Activated CD4-positive, alpha-beta T cell treated with anti-CD3 and anti-CD28 coated beads for 1 hour (primary cell): ENCODE results near the gene SLC50A1.

Experiments
- DNase-seq: peaks from one replicate; pipeline ENCODE4 v3.0.0-alpha.2; 2020

SLC50A1 gene

DNA sequence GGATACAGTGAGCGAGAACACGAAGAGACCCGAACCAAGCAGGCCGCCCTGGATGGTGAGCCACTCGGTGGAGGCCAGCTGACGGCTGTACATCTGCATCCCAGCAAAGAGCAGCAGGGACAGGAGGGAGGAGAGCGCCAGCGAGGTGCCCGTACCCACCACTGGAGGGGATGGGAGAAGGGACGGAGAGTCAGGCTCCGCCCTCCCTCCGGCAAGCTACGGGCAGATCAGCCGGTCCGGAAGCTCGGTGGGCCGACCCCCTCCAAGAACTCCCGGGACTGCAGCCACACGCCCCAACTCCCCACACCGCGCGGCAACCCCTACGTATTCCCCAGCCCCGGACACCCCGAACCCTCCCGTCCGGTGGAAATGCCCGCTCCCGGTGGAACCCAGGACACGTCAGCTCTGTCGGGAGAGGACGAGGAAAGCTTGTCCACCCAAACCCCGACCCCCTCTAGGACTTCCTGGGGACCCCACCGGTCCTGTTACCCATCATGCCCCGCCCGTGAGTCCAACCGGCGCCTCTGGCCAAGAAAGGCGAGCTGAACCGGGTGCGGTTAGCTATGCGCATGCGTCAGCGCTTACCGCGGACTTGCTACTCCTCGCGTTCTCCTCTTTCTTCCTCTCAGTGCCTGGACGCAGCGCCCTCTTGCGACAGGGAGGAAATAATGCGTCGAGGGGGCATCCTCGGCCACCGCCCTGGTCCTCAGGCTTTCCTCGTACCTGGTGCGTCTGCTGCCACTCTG, 37.3 kb downstream of the SLC50A1 start, which contains the start of gene KRTCAP2:
Gene KRTCAP2 (minus strand): TSS at position 573 of the 746 bp plus-strand sequence. CDS start 80 bp downstream, at position 493.
- DNase-seq = peak; percentile 90

DNA sequence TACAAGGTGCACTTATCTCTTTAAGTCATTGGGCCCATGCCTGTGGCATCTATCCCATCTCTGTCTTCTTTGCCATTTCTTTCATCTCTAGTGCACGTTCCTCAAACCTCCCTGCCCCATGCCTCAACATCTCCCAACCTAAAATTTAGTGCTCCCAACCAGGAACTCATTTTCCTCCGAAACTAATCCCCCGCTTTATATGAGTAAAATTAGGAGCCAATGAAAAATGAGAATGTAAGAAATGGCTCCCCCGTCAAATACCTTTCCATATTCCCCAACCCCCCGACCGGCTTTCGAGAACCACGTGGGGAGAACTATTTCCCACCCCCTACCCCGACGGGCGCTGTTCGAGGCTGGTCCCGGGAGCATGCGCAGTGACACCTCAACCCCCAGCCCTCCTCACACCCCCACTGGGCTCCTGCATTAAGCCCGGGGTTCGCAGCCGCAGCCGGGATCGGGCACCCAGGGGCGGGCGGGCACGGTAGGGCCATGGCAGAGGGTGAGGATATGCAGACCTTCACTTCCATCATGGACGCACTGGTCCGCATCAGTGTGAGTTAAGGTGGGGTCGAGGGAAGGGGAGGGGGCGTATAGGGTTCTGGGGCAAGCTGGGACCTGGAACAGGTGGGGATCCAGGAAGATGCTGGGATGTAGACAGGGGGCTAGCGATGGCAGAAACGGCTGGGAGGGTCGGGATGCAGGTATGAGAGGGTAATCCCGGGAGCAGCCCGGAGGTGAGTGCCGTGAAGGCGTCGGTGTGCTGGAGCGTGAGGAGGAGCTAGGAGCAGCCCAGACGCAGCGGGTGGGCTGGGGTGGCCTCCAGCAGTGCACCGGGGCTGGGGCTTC, 38.0 kb downstream of the SLC50A1 start, which contains the start of gene TRIM46:
Gene TRIM46 (plus strand): TSS at position 372 of the 846 bp plus-strand sequence. CDS start 118 bp downstream, at position 490.
- DNase-seq = peak; percentile 57

GRCh38 chr1:155174324-155175280, 39.0 kb downstream of the SLC50A1 start:
- no peak for DNase-seq

- DNase-seq = no peak
These were observed 39.8 kb downstream of the SLC50A1 start for GRCh38 chr1:155175281-155175926.

- DNase-seq = no peak
These were observed 40.3 kb downstream of the SLC50A1 start for GRCh38 chr1:155175927-155176371.

GRCh38 chr1:155176544-155177071, 41.0 kb downstream of the SLC50A1 start:
- peak; percentile 70 for DNase-seq

DNA sequence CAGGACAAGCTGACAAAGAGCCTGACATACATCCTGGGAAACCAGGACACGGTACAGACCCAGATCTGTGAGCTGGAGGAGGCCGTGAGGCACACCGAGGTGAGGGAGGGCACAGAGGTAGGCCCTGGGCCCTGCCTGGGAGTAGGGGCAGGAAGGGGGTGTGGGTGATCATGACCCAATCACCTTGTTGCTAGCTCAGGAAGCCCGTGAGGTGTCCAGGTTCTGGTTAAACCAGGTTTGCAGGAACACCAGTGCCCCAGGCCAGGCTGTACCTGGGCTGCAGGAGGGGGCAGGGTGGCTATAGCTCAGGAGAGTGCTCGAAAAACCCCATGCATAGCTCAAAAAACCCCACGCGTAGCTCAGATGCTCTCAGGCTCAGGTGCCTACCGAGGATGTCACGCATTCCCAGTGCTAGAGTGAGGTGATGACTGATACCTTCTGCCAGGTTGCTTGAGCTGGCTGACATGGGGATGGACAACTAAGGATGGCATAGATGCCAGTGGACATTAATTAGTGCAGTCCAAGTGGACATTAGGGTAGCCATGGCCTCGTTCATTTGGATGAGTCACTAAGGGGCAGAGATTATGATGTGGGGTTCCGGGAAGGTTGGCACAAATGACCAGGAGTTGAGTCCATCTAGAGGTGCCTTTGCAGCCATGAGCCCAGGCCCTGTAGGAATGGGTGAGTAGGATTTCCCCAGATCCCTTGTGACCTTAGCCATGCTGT, 41.7 kb downstream of the SLC50A1 start:
- DNase-seq = no peak

- DNase-seq = no peak
These were observed 42.2 kb downstream of the SLC50A1 start for GRCh38 chr1:155177918-155178281.

- no peak for DNase-seq
These were observed 42.9 kb downstream of the SLC50A1 start for GRCh38 chr1:155178441-155179111.

DNA sequence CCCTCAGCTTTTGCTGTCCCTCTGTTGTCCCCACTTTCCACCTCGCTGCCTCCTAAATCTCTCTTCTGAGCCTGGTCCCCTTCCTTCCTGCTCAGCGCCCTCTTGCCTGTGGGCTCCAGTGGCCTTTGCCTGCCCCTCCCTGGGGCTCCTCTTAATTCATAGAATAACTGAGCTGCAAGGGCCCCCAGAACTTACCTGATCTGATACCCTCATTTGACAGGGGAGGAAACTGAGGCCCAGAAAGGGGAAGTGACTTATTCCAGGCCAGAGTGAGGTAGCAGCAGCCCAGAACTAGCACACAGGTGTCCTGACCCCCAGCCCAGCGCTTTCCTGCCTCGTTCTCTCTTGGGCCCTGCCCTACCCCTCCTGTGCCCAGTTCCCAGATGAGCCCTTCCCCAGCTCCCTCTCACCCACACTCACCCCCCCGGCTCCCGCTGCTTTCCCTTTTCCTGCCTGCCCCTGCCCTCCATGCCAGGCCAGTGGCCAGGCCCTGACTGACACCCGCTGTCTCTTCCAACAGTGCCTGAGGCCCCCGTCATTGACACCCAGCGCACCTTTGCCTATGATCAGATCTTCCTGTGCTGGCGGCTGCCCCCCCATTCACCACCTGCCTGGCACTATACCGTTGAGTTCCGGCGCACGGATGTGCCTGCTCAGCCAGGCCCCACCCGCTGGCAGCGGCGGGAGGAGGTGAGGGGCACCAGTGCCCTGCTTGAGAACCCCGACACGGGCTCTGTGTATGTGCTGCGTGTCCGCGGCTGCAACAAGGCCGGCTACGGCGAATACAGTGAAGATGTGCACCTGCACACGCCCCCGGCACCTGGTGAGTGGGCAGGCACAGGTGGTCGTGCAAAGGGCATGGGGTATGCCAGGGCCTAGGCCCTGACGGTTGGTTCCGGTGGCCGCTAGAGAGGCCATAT, 43.7 kb downstream of the SLC50A1 start:
- no peak for DNase-seq

GRCh38 chr1:155181371-155182051, 45.9 kb downstream of the SLC50A1 start:
- no peak for DNase-seq

DNA sequence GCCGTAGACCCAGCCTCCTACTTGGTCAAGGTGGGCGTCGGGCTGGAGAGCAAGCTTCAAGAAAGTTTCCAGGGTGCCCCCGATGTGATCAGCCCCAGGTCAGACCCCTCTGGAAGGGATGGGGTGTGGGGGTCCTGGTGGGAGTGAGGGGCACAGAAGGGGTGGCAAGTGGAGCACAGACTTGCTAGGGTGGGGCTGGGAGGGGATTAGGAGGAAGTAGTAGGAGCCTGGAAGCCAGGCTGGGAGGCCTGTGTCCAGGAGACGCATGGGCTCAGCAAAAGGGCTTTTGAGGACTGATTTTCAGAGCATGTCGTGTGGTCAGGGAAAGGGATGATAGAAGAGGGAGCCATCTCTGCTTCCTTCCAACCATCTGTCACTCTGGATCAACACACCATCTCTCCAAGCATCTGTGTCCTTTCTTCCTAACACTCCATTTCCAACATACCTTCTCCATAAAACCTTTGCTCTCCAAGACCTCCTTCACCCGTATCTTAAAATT, 46.4 kb downstream of the SLC50A1 start:
- DNase-seq = no peak

DNA sequence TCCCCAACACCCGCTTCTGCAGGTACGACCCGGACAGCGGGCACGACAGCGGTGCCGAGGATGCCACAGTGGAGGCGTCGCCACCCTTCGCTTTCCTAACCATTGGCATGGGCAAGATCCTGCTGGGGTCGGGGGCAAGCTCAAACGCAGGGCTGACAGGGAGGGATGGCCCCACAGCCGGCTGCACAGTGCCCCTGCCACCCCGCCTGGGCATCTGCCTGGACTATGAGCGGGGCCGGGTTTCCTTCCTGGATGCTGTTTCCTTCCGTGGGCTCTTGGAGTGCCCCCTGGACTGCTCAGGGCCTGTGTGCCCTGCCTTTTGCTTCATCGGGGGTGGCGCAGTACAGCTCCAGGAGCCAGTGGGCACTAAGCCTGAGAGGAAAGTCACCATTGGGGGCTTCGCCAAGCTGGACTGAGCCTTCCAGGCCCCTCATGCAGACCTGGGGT, 48.1 kb downstream of the SLC50A1 start:
- no peak for DNase-seq

- no peak for DNase-seq
These were observed 48.7 kb downstream of the SLC50A1 start for GRCh38 chr1:155184351-155184811.

DNA sequence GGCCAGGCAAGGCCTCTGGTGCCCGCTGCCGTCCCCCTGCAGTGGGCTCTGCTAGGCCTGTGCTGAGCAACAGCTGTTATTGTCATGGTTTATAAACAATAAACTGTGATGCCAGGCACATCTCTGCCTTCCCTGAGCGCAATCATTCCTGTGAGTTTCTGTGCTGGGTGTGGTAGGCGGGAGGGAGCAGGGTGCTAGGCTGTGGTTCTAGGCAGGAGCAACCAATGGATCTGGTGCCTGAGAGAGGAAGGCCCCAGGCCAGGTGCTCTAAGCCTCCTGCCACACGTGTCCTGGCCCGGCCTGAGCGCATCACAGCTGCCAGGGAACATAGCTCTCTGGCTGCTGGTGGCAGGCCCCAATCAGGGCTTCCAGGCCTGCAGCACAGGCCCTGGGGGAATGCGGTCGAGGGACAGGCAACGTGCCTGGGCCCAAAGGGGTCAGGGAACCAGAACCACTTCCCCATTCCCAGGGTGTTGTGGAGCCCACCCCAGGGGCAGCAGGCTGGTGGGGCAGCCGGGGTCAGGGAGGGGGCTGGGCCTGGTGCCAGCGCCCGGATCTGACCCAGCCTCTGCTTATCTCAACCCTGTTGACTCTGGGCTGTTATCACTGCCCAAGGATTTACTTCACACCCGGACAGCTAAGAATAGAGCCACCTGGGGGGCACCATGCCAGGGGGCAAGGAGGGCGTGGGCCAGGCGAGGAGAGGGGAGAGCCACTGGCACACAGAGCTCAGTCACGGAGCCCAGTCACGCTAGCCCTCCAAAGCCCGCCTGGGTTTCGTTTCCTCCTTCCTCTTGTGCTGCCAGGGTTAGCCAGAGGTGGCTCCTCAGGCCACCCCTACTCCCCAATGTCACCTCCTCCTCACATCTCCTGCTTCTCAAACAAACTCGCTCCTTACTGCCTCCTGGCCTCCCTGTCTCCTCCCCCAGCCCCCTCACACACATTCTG, 49.5 kb downstream of the SLC50A1 start:
- DNase-seq = no peak

DNA sequence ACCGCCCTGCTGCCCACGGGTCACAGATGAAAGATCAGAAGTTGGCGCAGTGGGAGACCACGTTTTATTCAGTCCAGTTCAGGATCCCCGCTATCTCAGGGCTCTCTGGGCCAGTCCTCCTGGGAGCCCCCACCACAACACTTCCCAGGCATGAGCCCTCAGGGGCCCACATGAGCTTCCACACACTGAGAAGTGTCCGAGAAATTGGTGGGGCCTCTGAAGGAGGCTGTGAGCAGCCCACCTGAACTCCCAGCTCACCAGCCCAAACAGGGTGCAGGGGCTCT, 50.1 kb downstream of the SLC50A1 start:
- DNase-seq = no peak

DNA sequence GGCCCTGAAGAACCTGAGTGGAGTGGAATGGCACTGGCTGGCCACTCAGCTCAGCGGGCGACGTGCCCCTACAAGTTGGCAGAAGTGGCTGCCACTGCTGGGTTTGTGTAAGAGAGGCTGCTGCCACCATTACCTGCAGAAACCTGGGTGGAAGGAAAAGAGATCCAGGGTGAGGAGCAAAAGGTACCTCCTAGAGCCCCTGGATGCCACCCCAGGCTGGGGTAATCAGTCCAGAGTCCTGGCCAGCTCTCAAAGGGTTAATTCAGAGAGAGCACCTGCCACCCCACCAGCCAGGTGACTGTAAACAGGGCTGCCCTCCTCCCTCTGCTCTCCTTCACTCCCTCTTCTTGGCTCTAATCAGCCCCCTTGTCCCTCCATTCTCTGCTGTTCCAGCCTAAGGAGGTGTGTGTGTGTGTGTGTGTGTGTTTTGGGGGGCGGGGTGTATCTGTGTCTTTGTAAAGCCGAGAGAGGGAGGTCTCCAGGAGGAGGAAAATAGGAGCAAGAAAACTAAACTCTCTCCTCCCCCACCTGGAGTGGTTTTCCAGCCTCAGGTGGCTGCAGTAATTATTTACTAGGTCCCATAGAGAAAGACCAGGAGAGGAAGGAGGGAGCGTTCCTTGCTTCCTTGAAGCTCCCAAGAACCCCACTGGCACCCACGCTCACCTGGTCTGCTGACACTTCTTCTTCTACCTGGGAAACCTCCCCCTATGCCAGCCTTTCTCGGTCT, 50.6 kb downstream of the SLC50A1 start:
- DNase-seq = no peak
